ENCODE results near the gene MPP3.
A peak's percentile ranks its signal among the peaks of the same experiment; 100 is the strongest.

The MPP3 gene

DNA sequence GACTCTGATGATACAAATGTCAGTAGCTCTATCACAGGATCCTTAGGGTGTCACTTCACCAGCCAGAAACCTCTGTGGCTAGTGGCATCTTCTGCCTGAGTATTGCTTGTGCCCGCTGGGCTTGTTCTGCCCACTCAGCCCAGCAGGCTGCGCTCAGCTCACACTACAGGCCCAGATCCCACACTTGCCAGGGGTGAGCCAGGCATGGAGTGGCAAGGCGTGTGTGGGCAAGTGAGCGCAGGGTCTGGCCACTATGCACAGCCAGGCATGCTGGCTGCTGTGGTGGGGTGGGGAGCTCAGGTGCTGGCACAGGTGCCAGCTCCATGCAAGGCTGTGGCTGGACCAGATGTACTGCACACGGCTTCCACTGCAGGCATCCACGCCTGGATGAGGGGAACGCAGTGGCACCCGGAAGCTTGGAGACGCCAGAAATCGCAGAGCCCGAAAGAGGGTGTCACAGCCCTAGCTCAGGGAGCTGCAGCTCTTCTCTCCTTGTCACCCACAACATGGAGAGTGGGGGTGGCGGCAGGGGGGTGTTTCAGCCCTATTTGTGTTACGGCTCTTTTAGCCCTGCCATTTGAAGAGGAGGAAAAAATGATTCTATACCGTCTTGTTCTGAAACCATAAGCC, 42.5 kb downstream of the MPP3 start:
- H3K4me3 ChIP-seq (ENCODE audit: low read length): no peak overlapping the region
- no peak for DNase-seq (ENCODE audit: low read depth)
- TF ChIP-seq, protein P1, sequence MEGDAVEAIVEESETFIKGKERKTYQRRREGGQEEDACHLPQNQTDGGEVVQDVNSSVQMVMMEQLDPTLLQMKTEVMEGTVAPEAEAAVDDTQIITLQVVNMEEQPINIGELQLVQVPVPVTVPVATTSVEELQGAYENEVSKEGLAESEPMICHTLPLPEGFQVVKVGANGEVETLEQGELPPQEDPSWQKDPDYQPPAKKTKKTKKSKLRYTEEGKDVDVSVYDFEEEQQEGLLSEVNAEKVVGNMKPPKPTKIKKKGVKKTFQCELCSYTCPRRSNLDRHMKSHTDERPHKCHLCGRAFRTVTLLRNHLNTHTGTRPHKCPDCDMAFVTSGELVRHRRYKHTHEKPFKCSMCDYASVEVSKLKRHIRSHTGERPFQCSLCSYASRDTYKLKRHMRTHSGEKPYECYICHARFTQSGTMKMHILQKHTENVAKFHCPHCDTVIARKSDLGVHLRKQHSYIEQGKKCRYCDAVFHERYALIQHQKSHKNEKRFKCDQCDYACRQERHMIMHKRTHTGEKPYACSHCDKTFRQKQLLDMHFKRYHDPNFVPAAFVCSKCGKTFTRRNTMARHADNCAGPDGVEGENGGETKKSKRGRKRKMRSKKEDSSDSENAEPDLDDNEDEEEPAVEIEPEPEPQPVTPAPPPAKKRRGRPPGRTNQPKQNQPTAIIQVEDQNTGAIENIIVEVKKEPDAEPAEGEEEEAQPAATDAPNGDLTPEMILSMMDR (conservative IDR thresholded peaks at IDR 0.05; ENCODE audit: low read depth, low read length): peak; percentile 40

DNA sequence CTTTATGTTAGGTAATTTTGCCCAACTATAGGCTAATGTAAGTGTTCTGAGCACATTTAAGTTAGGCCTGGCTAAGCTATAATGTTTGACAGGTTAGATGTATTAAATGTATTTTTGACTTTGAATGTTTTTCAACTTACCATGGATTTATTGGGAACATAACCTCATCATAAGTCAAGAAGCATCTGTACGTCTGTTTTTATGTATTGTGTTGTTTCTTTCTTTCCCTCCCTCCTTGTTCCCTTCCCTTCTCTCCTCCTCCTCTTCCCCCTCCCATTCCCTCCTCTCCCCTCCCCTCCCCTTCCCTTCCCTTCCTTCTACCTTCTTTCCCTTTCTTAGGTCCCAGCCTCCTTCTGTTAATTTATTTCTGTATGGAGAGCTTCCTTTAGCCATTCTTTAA, 43.5 kb downstream of the MPP3 start:
- no peak overlapping the region for H3K4me3 ChIP-seq (ENCODE audit: low read length)
- TF ChIP-seq, protein P1 (conservative IDR thresholded peaks at IDR 0.05; ENCODE audit: low read depth, low read length): no peak
- no peak for DNase-seq (ENCODE audit: low read depth)

DNA sequence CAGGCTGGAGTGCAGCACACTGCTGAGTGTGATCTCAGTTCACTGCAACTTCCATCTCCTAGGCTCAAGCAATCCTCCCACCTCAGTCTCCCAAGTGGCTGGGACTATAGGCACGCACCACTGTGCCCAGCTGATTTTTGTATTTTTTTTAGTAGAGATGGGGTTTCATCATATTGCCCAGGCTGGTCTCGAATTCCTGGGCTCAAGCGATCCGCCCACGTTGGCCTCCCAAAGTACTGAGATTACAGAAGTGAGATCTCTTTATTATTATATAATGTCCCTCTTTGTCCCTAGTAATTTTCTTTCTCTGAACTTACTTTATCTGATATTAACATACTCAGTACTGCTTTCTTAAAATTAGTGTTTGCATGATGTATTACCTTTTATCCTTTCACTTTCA, 44.4 kb downstream of the MPP3 start:
- TF ChIP-seq, protein P1 (conservative IDR thresholded peaks at IDR 0.05; ENCODE audit: low read depth, low read length): no peak
- H3K4me3 ChIP-seq (ENCODE audit: low read length): no peak overlapping the region
- DNase-seq (ENCODE audit: low read depth): no peak

DNA sequence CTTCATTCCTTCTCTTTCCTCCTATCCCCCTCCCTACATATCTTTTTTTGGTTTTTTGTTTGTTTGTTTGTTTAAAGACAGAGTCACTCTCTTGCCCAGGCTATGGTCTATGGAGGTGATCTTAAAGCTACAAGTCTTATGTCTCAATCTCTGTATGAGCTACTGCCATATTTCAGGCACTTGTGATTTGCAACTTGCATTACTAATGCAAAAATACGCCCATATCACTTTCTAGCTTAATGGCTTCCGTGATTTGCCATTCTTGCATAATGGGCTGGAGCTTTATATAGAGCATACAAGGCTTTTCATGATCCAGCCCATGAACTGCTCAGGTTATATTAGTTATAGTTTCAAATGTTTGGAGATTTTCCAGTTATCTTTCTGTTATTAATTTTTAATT, 45.2 kb downstream of the MPP3 start:
- TF ChIP-seq, protein P1 (conservative IDR thresholded peaks at IDR 0.05; ENCODE audit: low read depth, low read length): no peak
- DNase-seq (ENCODE audit: low read depth): no peak
- no peak overlapping the region for H3K4me3 ChIP-seq (ENCODE audit: low read length)

DNA sequence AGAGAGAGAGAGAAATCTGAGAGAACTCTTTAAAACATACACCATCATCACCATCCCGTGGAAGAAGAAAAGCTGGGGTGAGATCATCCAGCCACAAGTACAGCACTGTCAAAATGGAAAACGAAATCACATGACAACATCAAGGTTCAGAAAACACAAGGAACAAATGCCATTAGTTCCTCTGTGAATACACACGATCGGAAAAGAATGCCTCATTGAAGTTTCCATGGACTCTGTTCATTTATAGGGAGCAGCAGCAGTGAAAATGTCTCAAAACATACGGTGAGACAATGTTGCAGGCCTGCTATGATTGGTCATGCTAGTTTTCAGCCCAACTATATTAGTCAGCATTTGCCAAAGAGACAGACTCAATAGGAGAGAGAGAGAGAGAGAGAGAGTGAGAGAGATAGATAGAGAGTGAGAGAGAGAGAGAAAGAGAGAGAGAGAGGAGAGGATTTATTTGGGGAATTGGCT, 48.3 kb downstream of the MPP3 start:
- DNase-seq (ENCODE audit: low read depth): no peak
- H3K4me3 ChIP-seq (ENCODE audit: low read length): no peak overlapping the region
- TF ChIP-seq, protein P1 (conservative IDR thresholded peaks at IDR 0.05; ENCODE audit: low read depth, low read length): no peak

DNA sequence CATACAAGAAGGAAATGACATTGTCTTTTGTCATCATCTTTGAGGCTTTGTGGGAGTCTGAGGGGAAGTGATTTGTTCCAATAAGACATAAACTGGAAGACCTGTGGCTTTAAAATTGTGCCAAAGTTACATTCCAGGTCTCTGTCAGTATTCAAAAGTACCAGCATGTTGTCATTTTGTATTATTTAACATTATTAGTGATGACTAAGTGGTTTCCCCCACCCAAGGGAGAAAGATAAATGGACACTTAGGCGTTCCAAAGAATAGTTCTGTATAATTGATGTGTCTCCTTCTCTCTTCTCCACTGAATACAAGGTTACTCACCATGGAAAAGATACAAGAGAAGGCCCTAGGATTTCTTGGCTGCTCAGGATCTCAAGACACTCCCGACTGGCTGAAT, 48.9 kb downstream of the MPP3 start:
- H3K4me3 ChIP-seq (ENCODE audit: low read length): no peak overlapping the region
- no peak for DNase-seq (ENCODE audit: low read depth)
- TF ChIP-seq, protein P1 (conservative IDR thresholded peaks at IDR 0.05; ENCODE audit: low read depth, low read length): no peak

DNA sequence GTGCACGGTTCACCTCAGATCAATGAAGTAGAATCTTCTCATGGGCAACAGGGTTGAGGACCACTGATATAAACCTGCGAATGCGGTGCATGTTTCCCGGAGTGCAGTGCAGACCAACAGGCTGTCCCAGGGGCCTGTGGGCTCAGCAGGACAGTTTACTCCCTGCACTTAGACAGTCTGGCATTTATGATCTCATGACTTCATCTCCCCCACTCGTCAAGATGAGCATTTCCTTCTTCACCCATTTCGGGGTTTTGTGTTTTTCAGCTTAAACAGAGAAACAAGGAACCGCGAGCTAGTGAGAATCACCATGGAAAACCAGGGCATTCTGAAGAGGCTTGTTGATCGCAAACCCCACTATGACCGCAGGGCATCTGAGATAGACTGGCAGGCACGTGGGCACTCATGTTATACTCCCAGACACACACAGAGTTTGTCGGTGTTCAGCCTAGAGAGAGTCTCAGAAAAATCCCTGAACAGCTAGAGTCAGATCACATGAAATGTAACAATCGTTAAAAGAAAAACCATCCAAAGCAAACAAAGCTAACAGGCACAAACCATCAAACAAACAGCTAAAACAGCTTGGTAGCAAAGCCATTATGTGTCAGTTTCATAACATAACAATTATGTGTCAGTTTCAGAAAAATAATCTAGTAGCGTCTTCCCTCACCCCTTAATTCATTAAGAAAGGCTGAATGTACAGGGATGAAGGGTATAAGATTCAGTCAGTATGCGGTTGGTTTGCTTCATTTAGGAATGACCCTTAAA, 49.8 kb downstream of the MPP3 start:
- no peak for DNase-seq (ENCODE audit: low read depth)
- TF ChIP-seq, protein P1 (conservative IDR thresholded peaks at IDR 0.05; ENCODE audit: low read depth, low read length): no peak
- no peak overlapping the region for H3K4me3 ChIP-seq (ENCODE audit: low read length)

All from retinal pigment epithelial cell (primary cell).